ENCODE results near the gene ZNF473. TPM values are rescaled to one million over a fixed set of nuclear protein-coding genes. Genes with fewer than 3 reads are reported as not detected.
A peak's percentile ranks its signal among the peaks of the same experiment; 100 is the strongest.
"Not testable (repeated sequence)": the region's sequence is repeated elsewhere in the genome, so short reads cannot be mapped to it uniquely, and the experiment has no call there.

ZNF473 gene
- total and polyA plus RNA-seq, 2 of the 13 experiments (the other 11 are each of a cell fraction or from before 2014, with no cell fraction given), result 5.8 to 11.9 TPM

DNA sequence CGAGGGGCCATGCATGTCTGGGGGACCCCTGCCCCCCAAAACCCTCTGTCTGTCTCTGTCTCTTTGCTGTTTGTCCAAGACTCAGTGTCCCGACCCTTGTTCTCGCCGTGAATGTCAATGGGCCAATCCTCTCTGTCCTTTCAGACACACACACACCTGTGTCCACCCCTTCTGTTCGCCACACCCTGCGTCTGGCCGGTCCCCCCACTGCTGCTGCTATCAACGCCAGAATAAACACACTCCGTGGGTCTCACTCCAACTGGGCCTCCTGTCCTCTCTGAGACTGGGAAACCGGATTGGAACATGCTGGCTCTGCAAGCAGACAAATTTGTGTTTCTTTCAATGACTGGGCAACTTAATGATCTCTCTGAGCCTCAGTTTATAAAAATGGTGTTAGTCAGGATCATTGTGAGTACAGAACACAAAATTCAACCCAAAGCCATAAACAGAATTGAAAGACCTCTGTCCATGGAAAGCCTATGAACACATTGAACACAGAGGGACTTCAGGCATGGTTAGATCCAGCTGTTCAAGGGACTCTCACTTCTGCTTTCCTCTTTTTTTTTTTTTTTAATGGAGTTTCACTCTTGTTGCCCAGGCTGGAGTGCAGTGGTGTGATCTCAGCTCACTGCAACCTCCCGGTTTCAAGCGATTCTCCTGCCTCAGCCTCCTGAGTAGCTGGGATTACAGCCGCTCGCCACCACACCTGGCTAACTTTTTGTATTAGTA is 50.0 kb downstream of the ZNF473 start:
- in situ Hi-C loops (cut with HindIII; ENCODE audit: extremely low pct_ligation_motif_present, low pct_unique_long_range_greater_than_20kb); intact Hi-C loops (cut with micrococcal nuclease; ENCODE audit: unreplicated experiment): not testable (repeated sequence)

DNA sequence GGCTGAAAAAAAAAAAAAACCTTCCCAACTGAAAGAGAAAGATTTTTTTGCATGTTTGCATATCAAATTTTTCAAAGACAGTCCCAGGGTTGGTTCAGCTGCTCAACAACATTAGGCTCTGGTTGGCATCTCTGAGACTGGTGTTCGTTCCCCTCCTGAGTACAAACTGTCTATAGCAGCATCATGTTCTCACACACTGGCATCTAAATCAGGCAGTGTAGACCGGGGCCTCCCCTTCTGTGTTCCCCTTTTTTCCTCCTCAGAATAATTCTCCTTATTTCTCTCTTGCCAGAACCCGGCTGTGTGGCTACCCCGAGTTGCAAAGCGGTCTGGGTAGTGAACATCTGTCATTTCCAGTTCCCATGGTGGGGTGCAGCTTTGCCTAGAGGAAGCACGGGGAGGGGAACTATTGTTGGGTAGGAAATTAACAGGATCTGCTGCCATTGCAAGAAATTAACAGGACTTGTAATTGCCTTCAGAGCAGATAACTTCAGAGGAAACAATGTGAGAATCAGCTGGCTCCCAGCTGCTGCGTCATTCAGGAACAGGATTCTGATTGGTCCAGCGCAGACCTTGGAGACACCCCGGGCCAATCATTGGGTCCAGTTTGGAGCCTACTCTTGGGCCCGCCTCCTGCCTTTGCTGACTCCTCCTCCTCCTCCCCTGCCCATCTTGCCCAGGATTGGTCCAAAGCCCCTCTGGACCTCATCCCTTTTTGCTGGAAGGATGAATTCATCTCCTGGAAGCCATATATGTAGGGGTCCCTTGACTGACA is 51.0 kb downstream of the ZNF473 start:
- ATAC-seq; H4K20me1 ChIP-seq (ENCODE audit: insufficient read depth, low read length); H3K9ac ChIP-seq (ENCODE audit: insufficient read depth, low read depth, low read length); in situ Hi-C loops (cut with HindIII; ENCODE audit: extremely low pct_ligation_motif_present, low pct_unique_long_range_greater_than_20kb); BruUV-seq (replicated peaks); H3K9me3 ChIP-seq (ENCODE audit: low read length); POLR2A ChIA-PET; H3K27me3 ChIP-seq (ENCODE audit: control insufficient read depth in 1 of 2, insufficient read depth in 2 of 2, low read length in 2 of 2); H3K36me3 ChIP-seq (replicated peaks in 1 of 2; ENCODE audit: control insufficient read depth in 1 of 2, insufficient read depth in 2 of 2, low read length in 2 of 2); FAIRE-seq; H3K4me3 ChIP-seq (replicated peaks in 1 of 3; ENCODE audit: insufficient read depth in 1 of 3, low read depth in 2 of 3, low read length in 3 of 3); H3K79me2 ChIP-seq (ENCODE audit: insufficient read depth, low read length); H3K4me1 ChIP-seq (ENCODE audit: insufficient read depth, low read length); H3K27ac ChIP-seq (ENCODE audit: extremely low read length, insufficient read depth, low read length); H3K4me2 ChIP-seq (ENCODE audit: low read depth, low read length); CTCF ChIA-PET (ENCODE audit: low intra/inter-chr PET ratio, low total read pairs); H2AFZ ChIP-seq (ENCODE audit: low read length); intact Hi-C loops (cut with micrococcal nuclease; ENCODE audit: unreplicated experiment); DNase-seq (ENCODE audit: low spot score): not testable (repeated sequence)
- WGBS (ENCODE audit: low lambda C conversion rate), result 9% methylated on average over 6 of the region's 10 CpGs

More for the DNA sequence above, 50.0 kb downstream of the ZNF473 start:
- H3K27ac ChIP-seq (ENCODE audit: extremely low read length, insufficient read depth, low read length); H3K4me1 ChIP-seq (ENCODE audit: insufficient read depth, low read length); ATAC-seq; H3K9me3 ChIP-seq (ENCODE audit: low read length); BruUV-seq (replicated peaks); H4K20me1 ChIP-seq (ENCODE audit: insufficient read depth, low read length); H3K9ac ChIP-seq (ENCODE audit: insufficient read depth, low read depth, low read length); H3K79me2 ChIP-seq (ENCODE audit: insufficient read depth, low read length); CTCF ChIA-PET (ENCODE audit: low intra/inter-chr PET ratio, low total read pairs); H3K36me3 ChIP-seq (replicated peaks in 1 of 2; ENCODE audit: control insufficient read depth in 1 of 2, insufficient read depth in 2 of 2, low read length in 2 of 2); H3K4me3 ChIP-seq (replicated peaks in 1 of 3; ENCODE audit: insufficient read depth in 1 of 3, low read depth in 2 of 3, low read length in 3 of 3); H2AFZ ChIP-seq (ENCODE audit: low read length); H3K4me2 ChIP-seq (ENCODE audit: low read depth, low read length); FAIRE-seq; DNase-seq (ENCODE audit: low spot score); POLR2A ChIA-PET: not testable (repeated sequence)
- peak; percentile 88; the same call in 1 of the 2 replicates for TF ChIP-seq ZNF329 (CRISPR knock-in tag; IDR thresholded peaks at IDR 0.05; ENCODE audit: low read depth)
- H3K27me3 ChIP-seq (ENCODE audit: control insufficient read depth in 1 of 2, insufficient read depth in 2 of 2, low read length in 2 of 2), result peaks cover 3 to 12% of the 10 kb centered on the region in 2 experiments; a peak in 2 of 5 replicates
- 24% methylated on average over 13 of the region's 14 CpGs for WGBS (ENCODE audit: low lambda C conversion rate)

DNA sequence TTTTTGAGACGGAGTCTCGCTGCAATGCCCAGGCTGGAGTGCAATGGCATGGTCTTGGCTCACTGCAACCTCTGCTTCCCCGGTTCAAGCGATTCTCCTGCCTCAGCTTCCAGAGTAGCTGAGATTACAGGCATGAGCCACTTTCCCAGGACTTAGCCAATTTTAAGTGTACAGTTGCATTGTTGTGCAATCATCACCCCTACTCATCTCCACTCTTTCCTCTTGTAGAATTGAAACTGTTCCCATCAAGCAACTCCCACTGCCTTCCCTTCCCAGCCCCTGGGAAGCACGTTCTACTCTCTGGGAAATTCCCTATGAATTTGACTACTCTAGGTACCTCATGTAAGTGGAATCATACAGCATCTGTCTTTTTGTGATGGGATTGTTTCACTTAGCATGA is 53.2 kb downstream of the ZNF473 start:
- POLR2A ChIA-PET; H3K4me3 ChIP-seq (replicated peaks in 1 of 3; ENCODE audit: insufficient read depth in 1 of 3, low read depth in 2 of 3, low read length in 3 of 3); BruUV-seq (replicated peaks); in situ Hi-C loops (cut with HindIII; ENCODE audit: extremely low pct_ligation_motif_present, low pct_unique_long_range_greater_than_20kb); FAIRE-seq; H4K20me1 ChIP-seq (ENCODE audit: insufficient read depth, low read length); H3K9me3 ChIP-seq (ENCODE audit: low read length); H3K27ac ChIP-seq (ENCODE audit: extremely low read length, insufficient read depth, low read length); H3K36me3 ChIP-seq (replicated peaks in 1 of 2; ENCODE audit: control insufficient read depth in 1 of 2, insufficient read depth in 2 of 2, low read length in 2 of 2); H2AFZ ChIP-seq (ENCODE audit: low read length); H3K27me3 ChIP-seq (ENCODE audit: control insufficient read depth in 1 of 2, insufficient read depth in 2 of 2, low read length in 2 of 2); H3K79me2 ChIP-seq (ENCODE audit: insufficient read depth, low read length); H3K4me1 ChIP-seq (ENCODE audit: insufficient read depth, low read length); DNase-seq (ENCODE audit: low spot score); H3K9ac ChIP-seq (ENCODE audit: insufficient read depth, low read depth, low read length); intact Hi-C loops (cut with micrococcal nuclease; ENCODE audit: unreplicated experiment); H3K4me2 ChIP-seq (ENCODE audit: low read depth, low read length); ATAC-seq; CTCF ChIA-PET (ENCODE audit: low intra/inter-chr PET ratio, low total read pairs): not testable (repeated sequence)
- 49% methylated on average over 4 of the region's 5 CpGs for WGBS (ENCODE audit: low lambda C conversion rate)

DNA sequence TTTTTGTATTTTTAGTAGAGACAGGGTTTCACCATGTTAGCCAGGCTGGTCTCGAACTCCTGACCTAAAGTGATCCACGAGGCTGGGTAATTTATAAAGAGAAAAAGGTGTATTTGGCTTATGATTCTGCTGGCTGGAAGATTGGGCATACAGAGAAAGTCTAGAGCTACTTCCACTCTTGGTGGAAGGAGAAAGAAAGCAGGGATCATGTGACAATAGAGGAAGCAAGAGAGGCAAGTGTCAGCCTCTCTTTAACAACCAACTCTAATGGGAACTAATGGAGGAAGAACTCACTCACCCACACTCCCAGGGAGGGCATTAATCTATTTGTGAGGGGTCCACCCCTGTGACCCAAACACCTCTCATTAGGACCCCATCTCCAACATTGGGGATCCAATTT is 58.6 kb downstream of the ZNF473 start:
- in situ Hi-C loops (cut with HindIII; ENCODE audit: extremely low pct_ligation_motif_present, low pct_unique_long_range_greater_than_20kb); CTCF ChIA-PET (ENCODE audit: low intra/inter-chr PET ratio, low total read pairs): not testable (repeated sequence)

More for the DNA sequence above, 58.6 kb downstream of the ZNF473 start:
- H3K4me3 ChIP-seq (replicated peaks in 1 of 3; ENCODE audit: insufficient read depth in 1 of 3, low read depth in 2 of 3, low read length in 3 of 3); H4K20me1 ChIP-seq (ENCODE audit: insufficient read depth, low read length); intact Hi-C loops (cut with micrococcal nuclease; ENCODE audit: unreplicated experiment); POLR2A ChIA-PET; FAIRE-seq; H3K9ac ChIP-seq (ENCODE audit: insufficient read depth, low read depth, low read length); H3K4me2 ChIP-seq (ENCODE audit: low read depth, low read length); DNase-seq (ENCODE audit: low spot score); H3K36me3 ChIP-seq (replicated peaks in 1 of 2; ENCODE audit: control insufficient read depth in 1 of 2, insufficient read depth in 2 of 2, low read length in 2 of 2); H2AFZ ChIP-seq (ENCODE audit: low read length); H3K27me3 ChIP-seq (ENCODE audit: control insufficient read depth in 1 of 2, insufficient read depth in 2 of 2, low read length in 2 of 2); H3K9me3 ChIP-seq (ENCODE audit: low read length); H3K79me2 ChIP-seq (ENCODE audit: insufficient read depth, low read length); H3K4me1 ChIP-seq (ENCODE audit: insufficient read depth, low read length); ATAC-seq; H3K27ac ChIP-seq (ENCODE audit: extremely low read length, insufficient read depth, low read length); BruUV-seq (replicated peaks): not testable (repeated sequence)
- WGBS (ENCODE audit: low lambda C conversion rate), result 30% methylated on average over 2 of the region's 2 CpGs
